Effector memory CD4-positive, alpha-beta T cell (primary cell): ENCODE data around the gene GALP.
"Not testable (repeated sequence)": the region's sequence is repeated elsewhere in the genome, so short reads cannot be mapped to it uniquely, and the experiment has no call there.

Experiments
- DNase-seq, 3 donors: peaks; one replicate each; pipeline ENCODE4 v3.0.0-alpha.2; 2020
- H3K27ac ChIP-seq: 2 replicates; pipeline ENCODE4 v1.7.0; 2013; ENCODE audit warnings: mild to moderate bottlenecking, low read length, moderate library complexity; ENCODE audit not compliant: insufficient read depth, poor library complexity, severe bottlenecking
- H3K27me3 ChIP-seq: replicated peaks from 2 replicates; pipeline ENCODE4 v1.7.0; 2013; ENCODE audit warnings: mild to moderate bottlenecking, low read length; ENCODE audit not compliant: insufficient read depth, control insufficient read depth, poor library complexity, severe bottlenecking
- H3K36me3 ChIP-seq: 2 replicates; pipeline ENCODE4 v1.7.0; 2013; ENCODE audit warnings: mild to moderate bottlenecking, low read length, moderate library complexity; ENCODE audit not compliant: control insufficient read depth, insufficient read depth
- H3K4me1 ChIP-seq: 2 replicates; pipeline ENCODE4 v1.7.0; 2013; ENCODE audit warnings: low read length, mild to moderate bottlenecking; ENCODE audit not compliant: control insufficient read depth, insufficient read depth, poor library complexity, severe bottlenecking
- H3K4me3 ChIP-seq: 2 replicates; pipeline ENCODE4 v1.7.0; 2013; ENCODE audit warnings: low read length, low read depth, mild to moderate bottlenecking; ENCODE audit not compliant: insufficient read depth, poor library complexity, severe bottlenecking
- H3K9me3 ChIP-seq: 2 replicates; pipeline ENCODE4 v1.7.0; 2013; ENCODE audit warnings: mild to moderate bottlenecking, low read length, moderate library complexity; ENCODE audit not compliant: control insufficient read depth

GALP gene

GRCh38 chr19:56159009-56159559, 16.7 kb upstream of the GALP start:
- H3K27ac ChIP-seq, result no peak overlapping the region
- DNase-seq, result no peak
- no peaks in the 10 kb centered on the region for H3K27me3 ChIP-seq
- H3K36me3 ChIP-seq, result peaks cover 37% of the 10 kb centered on the region
- H3K9me3 ChIP-seq, result no peaks in the 10 kb centered on the region
- H3K4me3 ChIP-seq, result no peak overlapping the region
- H3K4me1 ChIP-seq, result no peaks in the 10 kb centered on the region

DNA sequence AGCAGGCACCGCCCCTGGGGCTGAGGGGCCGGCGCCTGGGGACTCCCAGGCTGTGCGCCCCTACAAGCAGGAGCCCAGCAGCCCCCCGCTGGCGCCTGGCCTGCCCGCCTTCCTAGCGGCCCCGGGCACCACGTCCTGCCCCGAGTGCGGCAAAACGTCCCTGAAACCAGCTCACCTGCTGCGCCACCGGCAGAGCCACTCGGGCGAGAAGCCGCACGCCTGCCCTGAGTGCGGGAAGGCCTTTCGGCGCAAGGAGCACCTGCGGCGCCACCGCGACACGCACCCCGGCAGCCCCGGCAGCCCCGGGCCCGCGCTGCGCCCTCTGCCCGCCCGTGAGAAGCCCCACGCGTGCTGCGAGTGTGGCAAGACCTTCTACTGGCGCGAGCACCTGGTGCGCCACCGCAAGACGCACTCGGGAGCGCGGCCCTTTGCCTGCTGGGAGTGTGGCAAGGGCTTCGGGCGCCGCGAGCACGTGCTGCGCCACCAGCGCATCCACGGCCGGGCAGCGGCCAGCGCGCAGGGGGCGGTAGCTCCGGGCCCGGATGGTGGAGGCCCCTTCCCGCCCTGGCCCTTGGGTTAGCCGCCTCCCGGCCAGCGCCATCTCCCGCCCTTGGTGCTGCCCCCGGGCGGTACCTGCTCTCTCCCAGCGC, 16.1 kb upstream of the GALP start:
- Histone ChIP-seq H3K9me3 (no peaks in the 10 kb centered on the region), H3K36me3 (peaks cover 34% of the 10 kb centered on the region), H3K4me3 (no peak overlapping the region), H3K4me1 (no peaks in the 10 kb centered on the region), H3K27me3 (no peaks in the 10 kb centered on the region), H3K27ac (no peak overlapping the region)
- DNase-seq, result no peak

- H3K4me3 ChIP-seq, result no peak overlapping the region
- no peaks in the 10 kb centered on the region for H3K9me3 ChIP-seq
- no peaks in the 10 kb centered on the region for H3K4me1 ChIP-seq
- H3K36me3 ChIP-seq, result peaks cover 19% of the 10 kb centered on the region
- peaks cover 5% of the 10 kb centered on the region for H3K27me3 ChIP-seq
- no peak for DNase-seq
- no peak overlapping the region for H3K27ac ChIP-seq
Measured at GRCh38 chr19:56161534-56161933, 14.3 kb upstream of the GALP start.

DNA sequence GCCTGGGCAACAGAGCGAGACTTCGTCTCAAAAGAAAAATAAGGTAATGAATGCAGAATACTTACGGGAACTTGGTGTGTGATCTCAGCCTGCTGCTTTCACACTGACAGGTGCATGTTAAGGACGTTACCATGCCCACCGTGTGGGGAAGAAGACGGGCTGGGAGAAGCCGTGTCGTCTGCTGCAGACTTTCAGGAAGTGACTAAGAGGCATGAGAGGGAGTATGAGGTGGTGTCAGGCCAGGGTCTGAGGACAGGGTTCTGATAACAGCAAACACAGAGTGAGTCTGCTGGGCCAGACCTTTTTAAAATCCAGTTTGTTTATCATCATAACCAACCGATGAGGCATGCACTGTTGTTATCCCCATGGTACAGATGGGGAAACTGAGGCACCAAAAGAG, 13.6 kb upstream of the GALP start:
- Histone ChIP-seq H3K4me1 (no peaks in the 10 kb centered on the region), H3K27ac (no peak overlapping the region), H3K9me3 (no peaks in the 10 kb centered on the region), H3K27me3 (peaks cover 5% of the 10 kb centered on the region), H3K4me3 (no peak overlapping the region), H3K36me3 (peaks cover 19% of the 10 kb centered on the region)
- no peak for DNase-seq

GRCh38 chr19:56163097-56163496, 12.7 kb upstream of the GALP start:
- no peak overlapping the region for H3K27ac ChIP-seq
- H3K4me1 ChIP-seq, result no peaks in the 10 kb centered on the region
- H3K36me3 ChIP-seq, result peaks cover 19% of the 10 kb centered on the region
- peaks cover 5% of the 10 kb centered on the region for H3K27me3 ChIP-seq
- no peaks in the 10 kb centered on the region for H3K9me3 ChIP-seq
- H3K4me3 ChIP-seq, result no peak overlapping the region
- DNase-seq, result no peak

- no peak overlapping the region for H3K27ac ChIP-seq
- no peaks in the 10 kb centered on the region for H3K9me3 ChIP-seq
- H3K4me3 ChIP-seq, result no peak overlapping the region
- H3K27me3 ChIP-seq, result peaks cover 5% of the 10 kb centered on the region
- no peaks in the 10 kb centered on the region for H3K4me1 ChIP-seq
- H3K36me3 ChIP-seq, result no peaks in the 10 kb centered on the region
- DNase-seq, result no peak
Measured at GRCh38 chr19:56167064-56167578, 8.7 kb upstream of the GALP start.

DNA sequence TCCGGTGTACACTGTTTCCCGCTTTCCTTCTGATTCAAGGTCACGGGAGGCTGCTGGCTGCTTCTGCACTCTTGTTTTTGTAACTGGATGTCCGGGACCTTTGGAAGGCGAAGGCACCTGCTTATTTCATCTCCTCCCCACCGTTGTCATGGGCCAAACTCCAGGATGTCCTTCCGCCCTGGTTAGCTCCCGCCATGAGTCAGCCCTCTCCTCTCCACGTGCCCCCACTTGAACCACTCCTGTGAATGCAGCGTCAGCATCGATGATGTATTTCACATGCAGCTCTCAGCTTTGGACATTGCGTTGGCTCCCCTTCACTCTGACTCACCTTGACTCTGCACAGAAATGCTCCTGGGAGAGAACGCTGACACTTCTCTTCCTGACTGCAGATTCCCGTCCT, 5.5 kb upstream of the GALP start:
- no peak for DNase-seq

DNA sequence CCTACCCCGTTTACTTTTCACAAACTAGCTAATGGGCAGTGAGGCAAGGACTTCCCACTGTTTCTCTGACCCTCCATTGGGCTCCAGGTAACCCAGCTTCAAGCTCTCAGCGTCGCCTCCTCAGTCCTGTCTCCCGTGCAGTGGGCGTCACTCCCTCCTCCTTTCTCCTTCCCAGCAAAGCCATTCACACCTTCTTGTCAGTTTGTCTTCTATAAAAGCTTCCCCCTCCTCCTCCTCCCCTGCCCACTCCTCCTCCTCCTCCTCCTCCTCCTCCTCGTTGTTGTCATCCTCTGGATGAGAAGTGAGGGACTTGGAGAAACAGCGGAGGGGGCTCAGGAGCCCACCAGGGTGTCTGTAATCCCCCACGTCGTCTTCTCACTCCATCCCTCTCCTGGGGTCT, 1.7 kb upstream of the GALP start:
- Histone ChIP-seq H3K4me3 (no peak overlapping the region), H3K27me3 (no peaks in the 10 kb centered on the region), H3K9me3 (no peaks in the 10 kb centered on the region), H3K27ac (no peak overlapping the region), H3K36me3 (no peaks in the 10 kb centered on the region), H3K4me1 (no peaks in the 10 kb centered on the region)
- DNase-seq, result no peak

More for the DNA sequence above, 5.5 kb upstream of the GALP start:
- no peaks in the 10 kb centered on the region for H3K36me3 ChIP-seq
- no peaks in the 10 kb centered on the region for H3K4me1 ChIP-seq
- H3K9me3 ChIP-seq, result no peaks in the 10 kb centered on the region
- no peak overlapping the region for H3K27ac ChIP-seq
- no peak overlapping the region for H3K4me3 ChIP-seq
- peaks cover 3% of the 10 kb centered on the region for H3K27me3 ChIP-seq

DNA sequence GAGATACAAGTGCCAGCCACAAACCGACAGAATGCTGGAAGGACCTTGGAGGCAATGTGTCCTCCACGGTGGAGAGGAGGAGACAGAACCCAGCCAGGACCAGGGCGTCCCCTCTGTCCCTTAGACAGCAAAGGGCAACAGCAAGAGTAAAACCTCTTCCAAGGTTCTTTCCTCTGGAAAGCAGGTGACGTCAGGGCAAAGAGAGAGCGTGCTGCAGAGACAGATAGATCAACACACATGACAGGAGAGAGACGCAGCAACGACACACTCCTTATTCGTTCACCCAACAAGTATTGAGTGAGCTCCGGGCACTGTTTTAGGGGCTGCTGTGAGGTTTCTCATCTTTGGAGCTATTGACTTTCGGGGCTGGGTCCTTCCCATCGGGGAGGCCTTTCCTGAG, 1.3 kb upstream of the GALP start:
- Histone ChIP-seq H3K36me3 (no peaks in the 10 kb centered on the region), H3K9me3 (no peaks in the 10 kb centered on the region), H3K4me3 (no peak overlapping the region), H3K27ac (no peak overlapping the region), H3K4me1 (no peaks in the 10 kb centered on the region), H3K27me3 (no peaks in the 10 kb centered on the region)
- no peak for DNase-seq

DNA sequence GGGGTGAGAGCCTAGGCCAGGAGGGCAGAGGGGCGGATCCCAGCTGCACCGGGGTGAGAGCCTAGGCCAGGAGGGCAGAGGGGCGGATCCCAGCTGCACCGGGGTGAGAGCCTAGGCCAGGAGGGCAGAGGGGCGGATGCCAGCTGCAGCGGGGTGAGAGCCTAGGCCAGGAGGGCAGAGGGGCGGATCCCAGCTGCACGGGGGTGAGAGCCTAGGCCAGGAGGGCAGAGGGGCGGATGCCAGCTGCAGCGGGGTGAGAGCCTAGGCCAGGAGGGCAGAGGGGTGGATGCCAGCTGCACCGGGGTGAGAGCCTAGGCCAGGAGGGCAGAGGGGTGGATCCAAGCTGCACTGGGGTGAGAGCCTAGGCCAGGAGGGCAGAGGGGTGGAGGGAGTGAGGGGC, 502 bp downstream of the GALP start:
- H3K27me3 ChIP-seq, H3K27ac ChIP-seq, H3K36me3 ChIP-seq, DNase-seq, H3K4me1 ChIP-seq, H3K9me3 ChIP-seq, H3K4me3 ChIP-seq: not testable (repeated sequence)
